ENCODE data around the gene GPC6.

The GPC6 gene

DNA sequence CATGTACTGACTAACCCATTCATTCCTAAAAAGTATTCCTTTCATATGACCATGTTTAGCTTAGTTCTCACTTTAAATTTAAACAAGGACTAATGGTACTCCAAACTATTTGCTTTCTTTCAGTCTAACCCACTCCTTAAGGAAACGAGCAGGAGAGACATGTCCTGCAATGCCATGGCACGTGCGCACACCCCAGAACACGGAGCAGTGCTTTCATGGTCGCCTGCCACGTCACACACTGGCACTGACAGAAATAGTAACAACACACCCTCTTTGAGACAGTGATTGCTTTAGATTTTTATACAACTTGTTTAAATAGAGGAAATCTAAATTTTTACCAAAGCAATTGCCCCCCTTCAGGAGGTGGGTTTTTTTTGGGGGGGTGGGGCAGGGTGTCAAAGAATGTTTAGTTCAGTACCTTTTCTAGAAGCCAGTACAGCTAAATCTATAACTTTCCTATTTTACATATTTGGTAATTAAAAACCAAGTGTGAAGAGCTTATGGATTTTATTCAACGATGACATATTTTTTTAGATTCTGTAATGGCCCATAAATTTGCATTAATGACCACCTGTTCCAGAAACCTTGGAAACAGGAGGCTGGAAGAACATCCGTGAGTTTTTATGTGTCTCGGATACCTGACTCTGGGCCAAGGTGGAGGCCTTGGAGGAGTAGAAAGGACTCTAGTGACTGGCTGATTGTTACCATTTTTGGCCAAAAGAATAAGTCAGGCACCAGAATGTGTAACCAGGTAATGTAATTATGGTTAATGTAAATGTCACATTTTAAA, 1005.7 kb downstream of the GPC6 start:
- H3K4me1 Mint-ChIP-seq: peaks cover 6% of the 10 kb centered on the region
- H3K4me3 Mint-ChIP-seq: no peak overlapping the region
- no peaks in the 10 kb centered on the region for H3K27me3 Mint-ChIP-seq
- no peaks in the 10 kb centered on the region for H3K9me3 Mint-ChIP-seq
- no peak for ATAC-seq
- H3K27ac Mint-ChIP-seq: no peak overlapping the region
- no peaks in the 10 kb centered on the region for H3K36me3 Mint-ChIP-seq

DNA sequence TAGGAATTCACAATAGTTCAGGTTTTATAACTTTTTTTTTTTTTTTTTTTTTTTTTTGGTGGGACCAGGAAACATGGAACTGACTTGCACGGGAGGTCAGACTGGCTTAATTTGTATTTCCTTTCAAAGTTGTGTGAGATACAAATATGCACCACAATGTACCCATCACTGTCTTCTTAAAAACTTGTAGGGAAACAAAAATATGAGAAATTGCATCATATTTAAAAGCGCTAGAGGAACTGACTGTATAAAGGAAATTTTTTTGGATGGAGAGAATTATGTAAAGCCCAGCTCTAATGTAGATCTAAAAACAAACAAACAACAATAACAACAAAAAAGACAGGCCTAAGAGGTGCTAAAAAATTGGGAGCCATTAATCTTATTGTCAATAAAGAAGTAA, 1006.3 kb downstream of the GPC6 start:
- Mint-ChIP-seq H3K4me3 (no peak overlapping the region), H3K4me1 (peaks cover 6% of the 10 kb centered on the region), H3K36me3 (no peaks in the 10 kb centered on the region), H3K9me3 (peaks cover 3% of the 10 kb centered on the region), H3K27ac (no peak overlapping the region), H3K27me3 (no peaks in the 10 kb centered on the region)
- no peak for ATAC-seq

DNA sequence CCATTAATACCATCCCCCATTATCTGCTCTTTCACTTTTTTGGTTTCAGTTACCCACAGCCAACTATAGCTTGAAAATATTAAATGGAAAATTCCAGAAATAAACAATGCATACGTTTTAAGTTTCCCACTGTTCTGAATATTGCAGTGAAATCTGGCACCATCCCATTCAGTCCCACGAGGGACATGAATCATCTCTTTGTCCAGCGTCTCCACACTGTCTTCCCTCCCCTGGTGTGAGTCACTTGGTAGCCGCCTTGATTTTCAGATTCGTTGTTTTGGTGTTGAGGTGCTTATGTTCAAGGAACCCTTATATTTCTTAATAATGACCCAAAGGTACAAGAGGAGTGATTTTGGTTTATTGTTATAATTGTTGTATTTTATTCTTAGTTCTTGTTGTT, 1006.8 kb downstream of the GPC6 start:
- Mint-ChIP-seq H3K36me3 (no peaks in the 10 kb centered on the region), H3K27me3 (no peaks in the 10 kb centered on the region), H3K4me3 (no peak overlapping the region), H3K9me3 (peaks cover 3% of the 10 kb centered on the region), H3K4me1 (peaks cover 6% of the 10 kb centered on the region), H3K27ac (no peak overlapping the region)
- no peak for ATAC-seq

DNA sequence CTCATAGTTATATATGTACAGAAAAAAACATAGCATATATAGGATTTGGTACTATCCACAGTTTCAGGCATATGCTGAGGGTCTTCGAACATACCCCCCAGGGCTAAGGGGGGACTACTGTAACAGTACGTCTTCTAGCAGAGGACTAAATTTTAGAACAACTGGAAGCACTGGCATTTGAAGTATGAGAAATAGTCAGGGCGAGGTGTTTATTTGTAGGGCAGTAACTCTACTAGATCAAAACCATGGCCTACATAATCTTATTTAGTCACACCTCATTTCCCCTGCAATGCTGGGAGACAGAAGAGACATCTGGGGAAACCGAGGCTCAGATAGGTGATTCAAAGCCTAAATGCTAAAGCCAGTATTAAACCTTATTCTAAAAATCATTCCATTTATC, 1007.2 kb downstream of the GPC6 start:
- peaks cover 6% of the 10 kb centered on the region for H3K4me1 Mint-ChIP-seq
- H3K9me3 Mint-ChIP-seq: peaks cover 3% of the 10 kb centered on the region
- no peak overlapping the region for H3K27ac Mint-ChIP-seq
- H3K4me3 Mint-ChIP-seq: no peak overlapping the region
- no peaks in the 10 kb centered on the region for H3K36me3 Mint-ChIP-seq
- H3K27me3 Mint-ChIP-seq: no peaks in the 10 kb centered on the region
- no peak for ATAC-seq

DNA sequence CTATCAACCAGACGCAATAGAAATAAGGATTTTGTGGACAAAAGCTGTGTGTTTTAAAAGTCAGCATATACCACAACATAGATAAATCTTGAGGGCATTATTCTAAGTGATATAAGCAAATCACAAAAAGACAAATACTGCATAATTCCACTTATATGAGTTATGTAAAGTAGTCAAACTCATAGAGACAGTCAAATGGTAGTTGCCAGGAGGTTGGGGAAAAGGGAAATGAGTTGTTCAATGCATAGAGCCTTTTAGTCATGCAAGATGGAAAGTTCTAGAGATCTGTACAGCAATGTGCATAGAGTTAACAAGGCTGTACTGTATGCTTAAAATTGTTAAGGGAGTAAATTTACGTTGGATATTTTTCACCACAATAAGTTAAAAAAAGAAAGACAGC, 1008.1 kb downstream of the GPC6 start:
- Mint-ChIP-seq H3K4me1 (peaks cover 6% of the 10 kb centered on the region), H3K27me3 (no peaks in the 10 kb centered on the region), H3K9me3 (peaks cover 3% of the 10 kb centered on the region), H3K4me3 (no peak overlapping the region), H3K27ac (no peak overlapping the region), H3K36me3 (no peaks in the 10 kb centered on the region)
- no peak for ATAC-seq

DNA sequence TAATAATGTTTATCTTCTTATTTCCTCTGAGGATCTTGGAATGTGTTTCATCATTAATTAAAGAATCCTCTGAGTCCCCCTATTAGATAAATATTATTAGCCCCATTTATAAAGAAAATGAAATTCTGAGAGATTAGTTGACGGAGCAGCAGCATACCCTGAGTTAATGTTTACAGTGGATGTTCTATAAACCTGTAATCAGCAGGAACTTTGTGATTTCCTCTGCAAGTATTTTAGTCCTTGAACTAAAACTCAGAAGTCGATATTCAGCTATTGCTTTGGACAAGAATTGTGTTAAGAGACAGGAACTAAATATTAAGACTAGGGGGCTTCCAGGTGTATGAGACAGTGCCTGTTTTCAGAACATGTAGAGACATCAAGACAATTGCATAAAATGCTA, 1009.5 kb downstream of the GPC6 start:
- no peaks in the 10 kb centered on the region for H3K27me3 Mint-ChIP-seq
- H3K4me1 Mint-ChIP-seq: peaks cover 6% of the 10 kb centered on the region
- no peak overlapping the region for H3K27ac Mint-ChIP-seq
- peaks cover 3% of the 10 kb centered on the region for H3K9me3 Mint-ChIP-seq
- ATAC-seq: no peak
- H3K36me3 Mint-ChIP-seq: no peaks in the 10 kb centered on the region
- no peak overlapping the region for H3K4me3 Mint-ChIP-seq

DNA sequence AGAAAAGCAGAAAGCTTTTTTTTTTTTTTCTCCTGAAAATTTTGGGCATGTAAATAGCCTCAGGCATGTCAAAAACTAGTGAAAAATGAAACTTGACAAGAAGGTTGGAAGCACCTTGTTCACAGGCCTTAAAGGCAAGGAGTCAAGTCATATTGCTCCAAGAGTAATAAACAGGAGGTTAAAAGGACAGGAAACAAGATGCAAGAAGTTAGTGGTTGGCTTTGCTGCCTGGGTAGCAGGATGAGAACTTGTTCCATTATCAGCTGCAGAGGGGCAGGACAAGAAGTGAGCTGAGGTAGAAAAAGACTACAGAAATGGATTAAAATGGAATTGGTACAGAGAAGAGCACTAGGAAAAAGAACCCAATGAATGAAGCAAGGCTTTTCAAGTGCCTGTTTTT, 1010.3 kb downstream of the GPC6 start:
- H3K36me3 Mint-ChIP-seq: no peaks in the 10 kb centered on the region
- no peak overlapping the region for H3K27ac Mint-ChIP-seq
- peaks cover 6% of the 10 kb centered on the region for H3K4me1 Mint-ChIP-seq
- no peak overlapping the region for H3K4me3 Mint-ChIP-seq
- peaks cover 3% of the 10 kb centered on the region for H3K9me3 Mint-ChIP-seq
- ATAC-seq: no peak
- no peaks in the 10 kb centered on the region for H3K27me3 Mint-ChIP-seq

DNA sequence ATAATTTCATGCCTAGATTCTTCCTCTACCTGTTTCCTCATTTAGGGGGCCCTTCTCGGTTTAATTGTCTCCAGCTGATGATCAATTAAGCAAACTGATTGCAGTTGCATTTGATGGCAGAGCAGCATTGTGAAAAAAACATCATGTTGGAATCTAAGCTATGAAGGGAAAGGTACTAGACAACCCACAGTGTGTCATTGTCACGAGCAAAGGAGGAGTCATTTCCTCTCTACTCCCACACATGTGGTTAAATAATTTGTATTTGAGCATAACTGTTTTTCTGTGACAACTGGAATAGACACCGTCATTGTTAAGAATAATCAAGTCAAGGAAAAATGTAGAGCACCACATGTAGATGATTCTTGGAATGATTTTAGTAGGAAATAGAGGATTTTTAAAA, 1012.5 kb downstream of the GPC6 start:
- Mint-ChIP-seq H3K27me3 (no peaks in the 10 kb centered on the region), H3K27ac (no peak overlapping the region), H3K9me3 (peaks cover 3% of the 10 kb centered on the region), H3K36me3 (no peaks in the 10 kb centered on the region), H3K4me3 (no peak overlapping the region), H3K4me1 (peaks cover 6% of the 10 kb centered on the region)
- ATAC-seq: no peak

DNA sequence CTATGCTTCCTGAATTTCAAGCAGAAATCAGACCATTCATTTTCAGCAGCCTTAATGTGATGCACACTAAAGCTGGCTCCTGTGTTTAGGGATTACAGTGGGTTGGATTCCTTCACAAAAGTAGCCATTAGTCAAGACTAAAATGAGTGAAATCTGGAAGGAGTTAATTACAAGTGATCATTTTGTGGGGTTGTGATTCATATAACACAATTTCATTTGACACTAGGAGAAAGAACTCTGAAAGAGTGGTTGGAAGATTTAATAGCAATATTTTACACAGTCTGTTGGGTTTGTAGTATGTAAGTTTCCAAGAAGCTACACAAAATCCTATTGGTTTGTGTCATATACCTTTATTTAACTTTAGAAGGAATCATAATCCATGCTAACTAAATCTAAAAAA, 1015.9 kb downstream of the GPC6 start:
- Mint-ChIP-seq H3K4me1 (no peaks in the 10 kb centered on the region), H3K4me3 (no peak overlapping the region), H3K27ac (no peak overlapping the region), H3K36me3 (no peaks in the 10 kb centered on the region), H3K9me3 (peaks cover 5% of the 10 kb centered on the region), H3K27me3 (no peaks in the 10 kb centered on the region)
- no peak for ATAC-seq

DNA sequence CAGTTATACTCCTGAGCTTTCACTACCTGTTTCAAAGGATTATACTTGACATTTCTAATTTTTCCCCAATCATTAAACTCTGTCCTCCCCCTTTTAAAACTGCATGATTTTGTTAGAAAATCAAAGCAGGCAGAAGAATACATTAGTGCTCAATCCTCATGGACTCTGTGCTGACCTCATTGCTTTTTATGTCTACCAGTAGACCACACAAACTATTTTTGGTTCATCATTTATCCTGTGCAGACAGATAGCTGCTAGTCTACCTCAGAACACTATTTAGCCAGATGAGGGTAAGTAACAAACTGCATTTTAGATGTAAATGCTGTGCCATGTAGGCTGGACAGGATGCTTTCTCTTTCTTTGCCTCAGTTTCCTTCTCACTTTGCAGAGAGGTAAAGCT, 1016.9 kb downstream of the GPC6 start:
- peaks cover 2% of the 10 kb centered on the region for H3K9me3 Mint-ChIP-seq
- no peaks in the 10 kb centered on the region for H3K4me1 Mint-ChIP-seq
- no peaks in the 10 kb centered on the region for H3K36me3 Mint-ChIP-seq
- no peaks in the 10 kb centered on the region for H3K27me3 Mint-ChIP-seq
- no peak for ATAC-seq
- no peak overlapping the region for H3K27ac Mint-ChIP-seq
- H3K4me3 Mint-ChIP-seq: no peak overlapping the region

DNA sequence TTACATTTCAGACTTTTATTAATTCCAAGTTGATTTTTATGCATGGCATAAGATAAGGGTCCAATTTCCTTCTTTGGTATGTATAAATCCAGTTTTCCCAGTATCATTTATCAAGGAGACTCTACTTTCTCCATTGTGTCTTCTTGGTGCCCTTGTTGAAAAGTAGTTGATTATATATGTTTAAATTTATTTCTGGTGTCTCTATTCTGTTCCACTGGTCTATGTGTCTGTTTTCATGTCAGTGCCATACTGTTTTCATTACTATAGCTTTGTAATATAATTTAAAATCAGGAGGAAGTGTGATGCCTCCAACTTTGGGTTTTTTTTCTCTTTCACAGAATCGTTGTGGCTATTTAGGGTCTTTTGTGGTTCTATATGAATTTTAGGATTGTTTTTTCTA, 1019.9 kb downstream of the GPC6 start:
- no peaks in the 10 kb centered on the region for H3K27me3 Mint-ChIP-seq

DNA sequence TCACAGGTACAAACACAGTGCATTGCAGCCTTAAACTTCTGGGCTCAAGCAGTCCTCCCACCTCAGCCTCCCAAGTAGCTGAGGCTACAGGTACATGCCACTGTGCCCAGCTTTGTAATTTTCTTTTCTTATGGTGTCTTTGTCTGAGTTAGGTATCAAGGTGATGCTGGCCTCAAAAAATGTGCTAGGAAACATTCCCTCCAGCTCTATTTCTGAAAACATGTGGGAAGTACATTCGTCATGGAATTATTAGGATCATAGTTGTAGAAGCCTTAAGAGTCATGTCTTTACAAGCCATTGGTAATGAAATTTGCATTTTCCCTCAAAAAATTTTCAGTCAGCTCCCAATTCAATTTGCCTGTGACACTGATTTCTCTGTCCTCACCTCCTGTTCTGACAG, 1021.3 kb downstream of the GPC6 start:
- peaks cover 2% of the 10 kb centered on the region for H3K9me3 Mint-ChIP-seq
- ATAC-seq: no peak
- H3K27me3 Mint-ChIP-seq: no peaks in the 10 kb centered on the region
- no peaks in the 10 kb centered on the region for H3K4me1 Mint-ChIP-seq
- no peaks in the 10 kb centered on the region for H3K36me3 Mint-ChIP-seq
- H3K4me3 Mint-ChIP-seq: no peak overlapping the region
- H3K27ac Mint-ChIP-seq: no peak overlapping the region

More for the DNA sequence above, 1019.9 kb downstream of the GPC6 start:
- Mint-ChIP-seq H3K9me3 (peaks cover 2% of the 10 kb centered on the region), H3K36me3 (no peaks in the 10 kb centered on the region), H3K4me3 (no peak overlapping the region), H3K27ac (no peak overlapping the region), H3K4me1 (no peaks in the 10 kb centered on the region)
- no peak for ATAC-seq

DNA sequence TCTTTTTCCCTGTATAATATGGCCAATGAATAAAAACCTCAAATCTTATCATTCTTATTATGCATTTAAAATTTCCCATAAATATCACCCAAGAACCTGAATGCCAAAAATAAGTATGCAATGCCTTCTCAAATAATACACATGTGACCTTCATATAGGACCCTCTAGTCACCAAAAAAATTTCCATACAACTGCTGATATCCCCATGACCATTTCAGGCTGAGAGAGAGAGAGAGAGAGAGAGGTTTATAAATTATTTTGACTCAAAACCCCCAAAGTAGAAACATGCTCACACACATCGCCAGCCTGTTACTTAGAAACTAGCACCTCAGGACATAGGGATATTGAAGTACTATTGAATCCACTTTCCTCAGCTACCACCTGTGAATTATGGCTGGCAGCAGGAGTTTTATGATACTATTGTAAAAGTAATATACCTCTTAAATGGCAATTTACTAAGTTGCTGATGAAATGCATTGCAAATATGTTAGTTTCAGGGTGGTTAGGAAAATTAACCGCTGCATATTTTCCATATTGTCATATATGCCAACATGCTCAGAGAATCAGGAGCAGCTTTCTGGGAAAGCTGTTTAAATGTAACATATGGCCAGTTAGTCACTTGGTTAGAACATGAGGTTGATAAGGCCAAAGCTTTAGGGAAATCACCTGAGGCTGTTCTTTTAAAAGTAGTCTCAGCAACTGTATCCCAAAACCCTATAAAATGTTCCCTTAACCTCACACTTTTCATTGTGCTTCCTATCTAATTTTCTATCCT, 1022.0 kb downstream of the GPC6 start:
- Mint-ChIP-seq H3K9me3 (peaks cover 2% of the 10 kb centered on the region), H3K4me3 (no peak overlapping the region), H3K27ac (no peak overlapping the region), H3K36me3 (no peaks in the 10 kb centered on the region), H3K27me3 (no peaks in the 10 kb centered on the region), H3K4me1 (no peaks in the 10 kb centered on the region)
- no peak for ATAC-seq

DNA sequence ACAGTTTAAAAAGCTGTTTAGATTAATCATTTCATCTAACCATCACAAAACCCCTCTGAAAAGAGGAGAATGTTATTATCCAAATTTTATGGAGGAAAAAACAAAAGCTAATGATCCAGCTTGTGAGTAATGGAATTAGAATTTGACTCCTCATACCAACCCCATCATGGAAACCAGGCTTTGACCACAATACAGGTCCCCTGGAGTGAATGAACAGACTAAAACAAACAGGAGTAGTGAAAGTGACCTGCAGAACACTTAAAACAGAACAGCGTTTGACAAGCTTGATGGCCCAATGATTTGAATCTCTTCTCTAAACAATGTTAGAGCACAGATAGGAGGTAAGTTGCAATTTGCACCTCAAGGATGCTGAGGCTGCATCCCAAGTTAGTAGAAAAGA, 1022.9 kb downstream of the GPC6 start:
- no peaks in the 10 kb centered on the region for H3K4me1 Mint-ChIP-seq
- no peak overlapping the region for H3K4me3 Mint-ChIP-seq
- no peak overlapping the region for H3K27ac Mint-ChIP-seq
- peaks cover 2% of the 10 kb centered on the region for H3K9me3 Mint-ChIP-seq
- no peaks in the 10 kb centered on the region for H3K36me3 Mint-ChIP-seq
- ATAC-seq: no peak
- no peaks in the 10 kb centered on the region for H3K27me3 Mint-ChIP-seq

DNA sequence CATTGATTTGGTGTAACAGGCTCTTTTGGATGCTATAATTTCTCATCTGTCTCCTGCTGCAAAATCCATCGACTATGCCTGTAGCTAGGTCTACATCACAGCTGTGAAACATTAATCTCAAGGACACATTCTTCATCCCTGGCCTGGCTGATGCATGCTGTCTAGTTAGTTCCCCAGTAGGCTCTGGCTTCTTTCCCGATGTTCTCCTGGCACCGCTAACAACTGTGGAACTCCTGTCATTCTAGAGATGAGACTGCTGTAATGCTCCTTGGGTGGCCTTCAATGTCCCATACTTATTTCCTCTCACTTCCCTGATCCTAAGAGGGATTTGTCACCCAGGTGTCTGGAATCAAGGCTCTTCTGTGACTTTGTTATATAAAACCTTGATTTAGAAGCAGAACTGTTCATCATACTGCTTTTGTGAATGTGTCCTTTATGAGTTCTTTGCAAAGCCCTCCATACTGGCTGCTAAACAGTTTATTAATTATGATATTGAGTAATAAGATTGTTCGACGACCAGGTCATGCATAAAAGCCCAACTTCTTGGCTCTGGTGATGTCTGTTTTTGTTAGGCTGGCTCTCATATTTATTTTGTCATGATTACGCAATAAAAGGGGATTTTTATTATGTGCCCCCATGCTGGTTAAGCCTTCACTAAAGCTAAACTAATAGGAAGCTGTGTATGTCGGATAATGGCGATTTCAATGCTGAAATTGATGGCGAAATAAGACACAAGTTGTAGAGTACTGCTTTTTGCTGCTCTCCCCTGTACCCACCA, 1025.4 kb downstream of the GPC6 start:
- no peak overlapping the region for H3K4me3 Mint-ChIP-seq
- H3K9me3 Mint-ChIP-seq: no peaks in the 10 kb centered on the region
- ATAC-seq: no peak
- no peak overlapping the region for H3K27ac Mint-ChIP-seq
- H3K36me3 Mint-ChIP-seq: no peaks in the 10 kb centered on the region
- no peaks in the 10 kb centered on the region for H3K27me3 Mint-ChIP-seq
- H3K4me1 Mint-ChIP-seq: no peaks in the 10 kb centered on the region
